Spleen (tissue), 11 donors: Measurements from ENCODE around the gene NTRK1. TPM values are rescaled to one million over a fixed set of nuclear protein-coding genes. Genes with fewer than 3 reads are reported as not detected.

Experiments used
- DNase-seq: peaks from one replicate; pipeline ENCODE4 v3.0.0-alpha.2; 2020
- H3K27ac ChIP-seq, 8 donors: fragments of 200-600 bp; sonication (generic) in 7 of 8; 1 replicate in 4 of 8; 2 replicates in 4 of 8; pipeline versions ENCODE4 v1.5.0 to v1.8.0; 2016 to 2021; ENCODE audit warnings: inconsistent platforms in 4 of 8, mild to moderate bottlenecking in 4 of 8, moderate library complexity in 1 of 8
- H3K27me3 ChIP-seq, 7 donors: fragments of 200-600 bp; sonication (generic) in 6 of 7; replicated peaks in 1 of 7; 1 replicate in 4 of 7; 2 replicates in 3 of 7; pipeline versions ENCODE4 v1.5.0 to v1.8.0; 2016 to 2021; ENCODE audit warnings: inconsistent platforms in 3 of 7, mild to moderate bottlenecking in 1 of 7
- H3K36me3 ChIP-seq, 6 donors: fragments of 200-600 bp; sonication (generic) in 5 of 6; 1 replicate in 4 of 6; 2 replicates in 2 of 6; pipeline versions ENCODE4 v1.5.0 to v1.8.0; 2016 to 2021; ENCODE audit warnings: inconsistent platforms in 2 of 6
- H3K4me1 ChIP-seq, 6 donors: fragments of 200-600 bp; sonication (generic) in 5 of 6; 1 replicate in 3 of 6; 2 replicates in 3 of 6; pipeline versions ENCODE4 v1.5.0 to v1.8.0; 2016 to 2021; ENCODE audit warnings: inconsistent platforms in 3 of 6
- H3K4me3 ChIP-seq, 8 donors: fragments of 200-600 bp; sonication (generic) in 7 of 8; 1 replicate in 4 of 8; 2 replicates in 4 of 8; pipeline versions ENCODE4 v1.5.0 to v1.8.0; 2016 to 2021; ENCODE audit warnings: inconsistent platforms in 4 of 8, mild to moderate bottlenecking in 4 of 8, moderate library complexity in 2 of 8
- H3K9me3 ChIP-seq, 8 donors: fragments of 200-600 bp; sonication (generic) in 7 of 8; 1 replicate in 4 of 8; 2 replicates in 4 of 8; pipeline versions ENCODE4 v1.5.0 to v1.8.0; 2016 to 2021; ENCODE audit warnings: inconsistent platforms in 4 of 8
- POLR2A ChIP-seq, 3 donors: fragments of 450-650 bp; IDR thresholded peaks; one replicate each; pipeline ENCODE4 v1.5.1; 2017; ENCODE audit warnings: antibody characterized with exemption in 3 of 3, mild to moderate bottlenecking in 1 of 3
- POLR2AphosphoS5 ChIP-seq, 3 donors: sonication (generic); formaldehyde crosslinking; IDR thresholded peaks; one replicate each; pipeline ENCODE4 v1.5.1; 2017; ENCODE audit warnings: antibody characterized with exemption in 3 of 3
- WGBS, 5 donors: extraction: QIAGEN DNeasy Blood & Tissue Kit in 3 of 5; methylation state at CpG; one replicate each; pipeline versions ENCODE4 v1.1.5 to v1.1.7; 2013 to 2018; 5-methylcytosine and 5-hydroxymethylcytosine counted together
- intact Hi-C: fragments of 100-400 bp; cut with DNase I; formaldehyde crosslinking; loops from one replicate; pipeline ENCODE4 v1.15.0; 2023; ENCODE audit warnings: low total_unique reads
- polyA plus RNA-seq, 3 donors: library from polyadenylated mRNA; stranded (reverse); fragments of 200-250 nt; gene quantifications; one replicate each; pipeline ENCODE4 v1.2.1, GENCODE V29; 2013
- total RNA-seq, 7 donors: library from RNA; depleted of rRNA in 3 of 7; stranded (reverse); fragments of >200 nt in 3 of 7; fragmentation: NEBNext Ultra II Directional in 4 of 7; extraction: Animal tissue kit (Norgen Biotek cat#: 25700) in 4 of 7; gene quantifications; one replicate each; pipeline versions ENCODE4 v1.1.0 to v1.2.1, GENCODE V29; 2016 to 2021
- TF ChIP-seq, protein P1 (sequence below), 11 experiments: fragments of 200-600 bp in 7 of 11; fragments of 450-650 bp in 4 of 11; sonication (generic) in 4 of 11; IDR thresholded peaks in 8 of 11; conservative IDR thresholded peaks in 3 of 11; 1 replicate in 7 of 11; 2 replicates in 4 of 11; pipeline versions ENCODE4 v1.4.0 to v1.8.0; 2016 to 2021; ENCODE audit warnings: antibody characterized with exemption in 11 of 11, inconsistent platforms in 4 of 11, mild to moderate bottlenecking in 1 of 11
- donor health status: healthy with polysubstance abuse.
- donor health status: DM: no; HTN: no; CAD: no; lungs with moderate emphysema.
- donor health status: DM: no; HTN: no; CAD: no.
- donor health status: Bipolar disorder and iron deficiency.
- donor health status: healthy.
- donor health status: DM: no; HTN: no; CAD: no.
- donor health status: DM: yes; HTN: yes; CAD: no.

NTRK1 gene
- total and polyA plus RNA-seq, 10 donors: 0.09 to 1.4 (median 0.24) TPM; not detected in 4

DNA sequence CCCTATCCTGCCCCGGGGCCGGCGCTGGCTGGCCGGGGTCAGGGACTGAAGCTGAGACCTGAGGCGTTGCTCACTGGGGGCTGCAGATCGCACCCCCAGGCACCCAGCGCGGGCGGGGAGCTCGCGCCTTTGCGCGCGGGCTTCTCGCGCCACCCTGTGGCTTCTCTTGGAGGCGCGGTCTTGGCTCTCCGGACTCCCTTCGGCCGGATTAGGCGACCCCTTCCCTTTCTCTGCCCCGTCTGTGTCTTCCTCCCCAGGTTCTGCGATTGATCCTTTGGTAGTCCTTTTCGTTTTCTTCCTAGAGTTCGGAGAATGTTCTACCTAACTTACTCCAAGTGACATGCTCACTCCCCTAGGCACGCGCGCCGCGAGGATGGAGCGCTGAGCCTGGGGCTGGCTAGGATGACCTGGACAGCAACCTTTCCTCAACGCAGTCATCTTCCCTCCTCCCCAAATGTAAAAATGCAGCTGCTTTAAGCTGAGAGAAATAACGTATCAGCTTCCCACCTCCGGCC, 495 bp upstream of the NTRK1 start:
- intact Hi-C loops: no loop called here
- H3K27me3 ChIP-seq: peaks cover 7 to 86% (median 48%) of the 10 kb centered on the region in 7 donors
- no peak overlapping the region for H3K27ac ChIP-seq

DNA sequence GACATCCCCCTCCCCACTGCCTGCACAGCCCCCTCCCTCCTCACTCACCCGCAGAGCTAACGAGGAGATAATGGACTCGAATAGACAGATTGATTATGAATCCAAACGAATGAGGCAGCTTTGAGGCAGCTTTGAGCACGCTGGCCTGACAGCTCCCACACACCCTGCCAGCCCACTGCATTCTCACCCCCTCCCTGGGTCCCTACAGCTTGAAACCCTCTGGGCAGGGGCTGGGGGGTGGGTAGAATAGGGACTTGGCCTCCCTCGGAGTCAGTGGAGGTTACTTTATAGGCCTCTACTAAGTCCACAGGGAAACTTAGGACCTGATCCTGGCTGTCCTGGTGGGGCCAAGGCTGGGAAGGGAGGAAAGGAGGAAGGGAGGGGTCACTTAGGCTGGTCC, 1.9 kb downstream of the NTRK1 start:
- no peak for DNase-seq
- Histone ChIP-seq H3K27ac (no peak overlapping the region), H3K36me3 (no peaks in the 10 kb centered on the region), H3K4me1 (peaks cover 20 to 43% (median 27%) of the 10 kb centered on the region in 6 donors), H3K4me3 (no peak overlapping the region), H3K27me3 (peaks cover 7 to 98% (median 53%) of the 10 kb centered on the region in 7 donors), H3K9me3 (no peaks in the 10 kb centered on the region)
- intact Hi-C loops: no loop called here
- 82 to 92% (median 87%) methylated on average over 6 of the region's 6 CpGs for WGBS, 5 donors
- TF ChIP-seq POLR2A (IDR thresholded peaks at IDR 0.05): no peak
- no peak for TF ChIP-seq POLR2AphosphoS5 (IDR thresholded peaks at IDR 0.05)
- TF ChIP-seq, protein P1, sequence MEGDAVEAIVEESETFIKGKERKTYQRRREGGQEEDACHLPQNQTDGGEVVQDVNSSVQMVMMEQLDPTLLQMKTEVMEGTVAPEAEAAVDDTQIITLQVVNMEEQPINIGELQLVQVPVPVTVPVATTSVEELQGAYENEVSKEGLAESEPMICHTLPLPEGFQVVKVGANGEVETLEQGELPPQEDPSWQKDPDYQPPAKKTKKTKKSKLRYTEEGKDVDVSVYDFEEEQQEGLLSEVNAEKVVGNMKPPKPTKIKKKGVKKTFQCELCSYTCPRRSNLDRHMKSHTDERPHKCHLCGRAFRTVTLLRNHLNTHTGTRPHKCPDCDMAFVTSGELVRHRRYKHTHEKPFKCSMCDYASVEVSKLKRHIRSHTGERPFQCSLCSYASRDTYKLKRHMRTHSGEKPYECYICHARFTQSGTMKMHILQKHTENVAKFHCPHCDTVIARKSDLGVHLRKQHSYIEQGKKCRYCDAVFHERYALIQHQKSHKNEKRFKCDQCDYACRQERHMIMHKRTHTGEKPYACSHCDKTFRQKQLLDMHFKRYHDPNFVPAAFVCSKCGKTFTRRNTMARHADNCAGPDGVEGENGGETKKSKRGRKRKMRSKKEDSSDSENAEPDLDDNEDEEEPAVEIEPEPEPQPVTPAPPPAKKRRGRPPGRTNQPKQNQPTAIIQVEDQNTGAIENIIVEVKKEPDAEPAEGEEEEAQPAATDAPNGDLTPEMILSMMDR (IDR thresholded peaks at IDR 0.05 in 8 of 11, conservative IDR thresholded peaks at IDR 0.05 in 3 of 11): no peak

More for the DNA sequence above, 495 bp upstream of the NTRK1 start:
- Histone ChIP-seq H3K4me1 (peaks cover 20 to 36% (median 27%) of the 10 kb centered on the region in 6 donors), H3K4me3 (peak overlapping the region in 7 of 8 donors; percentile 23 to 70 (median 34)), H3K36me3 (no peaks in the 10 kb centered on the region), H3K9me3 (no peaks in the 10 kb centered on the region)
- 0 to 3% (median 1%) methylated on average over 25 to 35 of the region's 35 CpGs for WGBS, 5 donors
- TF ChIP-seq POLR2A (IDR thresholded peaks at IDR 0.05) (no peak), POLR2AphosphoS5 (IDR thresholded peaks at IDR 0.05) (peak in 2 of 3 donors; percentile 16 to 39)
- TF ChIP-seq, protein P1 (IDR thresholded peaks at IDR 0.05 in 8 of 11, conservative IDR thresholded peaks at IDR 0.05 in 3 of 11): peak; percentile 26 to 84 (median 67)
- DNase-seq: peak; percentile 86

DNA sequence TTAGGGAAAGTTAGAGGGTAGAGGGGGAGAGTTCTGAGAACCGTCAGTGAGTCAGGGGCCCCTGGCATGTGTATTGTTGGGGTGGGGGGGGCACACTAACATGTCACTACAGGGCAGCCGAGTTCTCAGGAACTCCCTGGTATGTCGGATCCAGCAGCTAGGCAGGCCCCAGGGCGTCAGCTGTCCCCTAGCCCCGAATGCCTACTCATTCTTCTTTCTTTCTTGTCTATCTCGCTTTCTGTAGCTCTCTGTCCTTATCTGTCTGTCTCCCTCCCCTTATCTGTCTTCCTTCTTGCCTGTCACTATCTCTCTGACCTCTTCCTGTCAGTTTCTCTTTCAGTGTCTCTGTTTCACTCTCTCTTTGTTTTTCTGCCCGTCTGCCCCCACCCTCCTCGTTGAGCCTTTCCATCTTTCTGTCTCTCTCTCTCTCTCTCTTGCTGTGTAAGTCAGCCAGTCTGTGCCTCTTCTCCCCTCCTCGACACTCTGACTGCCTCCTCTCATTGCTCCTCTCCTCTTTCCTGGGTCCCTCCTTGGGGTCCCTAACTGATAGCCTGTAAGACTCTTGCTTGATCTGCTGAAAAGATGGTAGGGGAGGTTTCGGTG, 2.4 kb downstream of the NTRK1 start:
- intact Hi-C loops: no loop called here
- peaks cover 7 to 96% (median 53%) of the 10 kb centered on the region in 7 donors for H3K27me3 ChIP-seq
- 55 to 68% (median 58%) methylated on average over 10 of the region's 10 CpGs for WGBS, 5 donors

DNA sequence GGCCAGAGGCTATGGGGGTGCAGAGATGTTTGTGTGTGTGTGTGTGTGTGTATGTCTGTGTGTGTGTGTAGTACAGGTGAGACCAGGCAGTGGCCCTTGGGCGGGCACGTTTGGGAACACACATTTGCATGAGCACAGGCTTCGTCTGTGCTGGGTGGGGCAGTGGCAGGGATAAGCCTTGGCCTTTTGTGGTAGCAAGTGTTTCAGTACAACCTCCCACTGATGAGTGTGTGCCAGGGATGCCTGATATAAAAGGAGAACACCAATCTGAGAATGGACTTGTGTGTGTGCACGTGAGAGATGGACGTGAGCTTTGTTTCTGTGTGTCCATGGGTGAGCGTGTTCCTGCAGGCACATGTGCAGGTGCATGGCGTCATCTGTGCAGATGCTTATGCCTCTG, 3.0 kb downstream of the NTRK1 start:
- Histone ChIP-seq H3K27me3 (peaks cover 7 to 96% (median 49%) of the 10 kb centered on the region in 7 donors), H3K27ac (no peak overlapping the region), H3K36me3 (no peaks in the 10 kb centered on the region), H3K9me3 (no peaks in the 10 kb centered on the region), H3K4me1 (peaks cover 20 to 39% (median 26%) of the 10 kb centered on the region in 6 donors), H3K4me3 (no peak overlapping the region)
- TF ChIP-seq POLR2A (IDR thresholded peaks at IDR 0.05) (no peak), POLR2AphosphoS5 (IDR thresholded peaks at IDR 0.05) (no peak)
- TF ChIP-seq, protein P1 (IDR thresholded peaks at IDR 0.05 in 8 of 11, conservative IDR thresholded peaks at IDR 0.05 in 3 of 11): no peak
- no peak for DNase-seq
- intact Hi-C loops: no loop called here
- 79 to 89% (median 85%) methylated on average over 7 of the region's 7 CpGs for WGBS, 5 donors

More for the DNA sequence above, 2.4 kb downstream of the NTRK1 start:
- H3K36me3 ChIP-seq: no peaks in the 10 kb centered on the region
- no peak for DNase-seq
- peaks cover 20 to 43% (median 27%) of the 10 kb centered on the region in 6 donors for H3K4me1 ChIP-seq
- no peak overlapping the region for H3K27ac ChIP-seq
- no peaks in the 10 kb centered on the region for H3K9me3 ChIP-seq
- TF ChIP-seq POLR2A (IDR thresholded peaks at IDR 0.05) (no peak), POLR2AphosphoS5 (IDR thresholded peaks at IDR 0.05) (no peak)
- TF ChIP-seq, protein P1 (IDR thresholded peaks at IDR 0.05 in 8 of 11, conservative IDR thresholded peaks at IDR 0.05 in 3 of 11): no peak
- H3K4me3 ChIP-seq: no peak overlapping the region
